ENCODE data around the gene C19orf67.

DNA sequence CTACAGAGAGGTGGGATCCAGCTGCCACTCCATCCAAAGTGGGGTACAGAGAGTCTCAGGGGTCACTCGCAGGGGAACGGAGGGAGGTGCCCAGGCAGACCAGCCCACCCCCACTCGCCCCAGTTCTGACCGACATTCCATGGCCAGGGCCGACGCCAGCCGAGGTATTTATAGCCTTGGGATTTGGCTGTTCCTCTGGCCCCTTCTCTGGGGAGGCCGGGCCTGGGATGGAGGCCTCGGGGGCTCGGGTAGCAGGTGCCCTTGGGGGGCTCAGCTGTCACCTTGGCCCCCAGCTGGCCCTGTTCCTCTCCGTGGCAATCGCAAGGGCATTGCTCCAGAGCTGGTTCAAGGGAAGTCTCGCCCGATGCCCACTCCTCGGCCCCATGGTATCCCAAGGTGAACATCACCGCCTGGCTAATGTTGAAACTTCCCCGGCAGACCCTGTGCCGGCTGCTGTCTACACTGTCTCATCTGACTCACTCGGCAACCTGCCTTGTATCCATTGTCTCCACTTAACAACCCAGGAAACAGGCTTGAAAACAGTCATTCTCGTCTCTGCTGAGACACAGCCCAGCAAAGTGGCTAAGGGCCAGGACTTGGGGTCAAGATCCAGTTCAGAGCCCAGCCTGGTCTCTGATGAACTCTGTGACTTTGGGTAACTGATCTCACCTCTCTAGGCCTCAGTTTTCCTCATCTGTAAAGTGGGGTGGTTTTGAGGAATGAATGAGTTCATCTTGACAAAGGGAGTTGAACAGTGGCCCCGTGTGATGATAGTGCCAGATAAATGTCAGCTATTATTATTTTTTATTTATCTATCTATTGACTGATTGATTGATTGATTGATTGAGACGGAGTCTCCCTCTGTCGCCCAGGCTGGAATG lies 22.2 kb upstream of the C19orf67 start:
- TF ChIP-seq, protein P1, sequence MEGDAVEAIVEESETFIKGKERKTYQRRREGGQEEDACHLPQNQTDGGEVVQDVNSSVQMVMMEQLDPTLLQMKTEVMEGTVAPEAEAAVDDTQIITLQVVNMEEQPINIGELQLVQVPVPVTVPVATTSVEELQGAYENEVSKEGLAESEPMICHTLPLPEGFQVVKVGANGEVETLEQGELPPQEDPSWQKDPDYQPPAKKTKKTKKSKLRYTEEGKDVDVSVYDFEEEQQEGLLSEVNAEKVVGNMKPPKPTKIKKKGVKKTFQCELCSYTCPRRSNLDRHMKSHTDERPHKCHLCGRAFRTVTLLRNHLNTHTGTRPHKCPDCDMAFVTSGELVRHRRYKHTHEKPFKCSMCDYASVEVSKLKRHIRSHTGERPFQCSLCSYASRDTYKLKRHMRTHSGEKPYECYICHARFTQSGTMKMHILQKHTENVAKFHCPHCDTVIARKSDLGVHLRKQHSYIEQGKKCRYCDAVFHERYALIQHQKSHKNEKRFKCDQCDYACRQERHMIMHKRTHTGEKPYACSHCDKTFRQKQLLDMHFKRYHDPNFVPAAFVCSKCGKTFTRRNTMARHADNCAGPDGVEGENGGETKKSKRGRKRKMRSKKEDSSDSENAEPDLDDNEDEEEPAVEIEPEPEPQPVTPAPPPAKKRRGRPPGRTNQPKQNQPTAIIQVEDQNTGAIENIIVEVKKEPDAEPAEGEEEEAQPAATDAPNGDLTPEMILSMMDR (IDR thresholded peaks at IDR 0.05) = no peak
- TF ChIP-seq EZH2 (IDR thresholded peaks at IDR 0.05; ENCODE audit: borderline replicate concordance, insufficient read depth, low read depth, low read length, poor library complexity, severe bottlenecking) = no peak

Data from B cell (primary cell).